ENCODE data around the gene ST3GAL3. TPM values are rescaled to one million over a fixed set of nuclear protein-coding genes. Genes with fewer than 3 reads are reported as not detected.
"Not testable (repeated sequence)": the region's sequence is repeated elsewhere in the genome, so short reads cannot be mapped to it uniquely, and the experiment has no call there.

Gene ST3GAL3
- polyA plus RNA-seq, 1 donor, result 32.6 TPM

DNA sequence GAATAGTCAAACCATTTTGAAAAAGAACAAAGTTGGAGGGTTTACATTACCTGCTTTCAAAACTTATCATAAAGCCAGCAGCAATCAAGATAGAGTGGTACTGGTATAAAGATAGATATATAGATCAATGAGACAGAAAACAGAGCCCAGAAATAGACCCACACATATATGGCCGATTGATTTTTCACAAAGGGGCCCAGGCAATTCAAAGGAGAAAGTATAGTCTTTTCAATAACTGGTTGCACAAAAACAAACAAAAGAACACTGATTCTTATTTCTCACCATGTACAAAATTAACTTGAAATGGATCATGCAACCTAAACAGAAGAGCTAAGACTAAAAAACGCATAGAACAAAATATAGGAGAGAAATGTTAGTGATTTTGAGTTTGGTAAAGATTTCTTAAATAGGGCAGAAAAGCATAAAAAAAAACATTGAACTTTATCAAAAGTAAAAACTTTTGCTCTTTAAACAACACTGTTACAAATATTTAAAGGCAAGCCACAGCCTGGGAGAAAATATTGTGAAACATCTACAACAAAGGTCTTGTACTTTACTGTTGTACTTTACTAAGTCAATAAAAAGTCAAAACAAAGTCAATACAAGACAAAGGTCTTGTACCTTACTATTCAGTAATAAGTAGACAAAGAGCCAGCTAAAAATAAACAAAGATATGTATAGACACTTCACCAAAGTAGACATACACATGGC lies 50.2 kb downstream of the ST3GAL3 start:
- DNase-seq (ENCODE audit: low read depth), result no peak

GRCh38 chr1:43760745-43761317 lies 53.5 kb downstream of the ST3GAL3 start:
- DNase-seq (ENCODE audit: low read depth), result no peak

GRCh38 chr1:43763497-43763973 lies 56.2 kb downstream of the ST3GAL3 start:
- DNase-seq (ENCODE audit: low read depth), result peak; percentile 80

- no peak for DNase-seq (ENCODE audit: low read depth)
Observed at GRCh38 chr1:43764581-43764980, 57.2 kb downstream of the ST3GAL3 start.

DNA sequence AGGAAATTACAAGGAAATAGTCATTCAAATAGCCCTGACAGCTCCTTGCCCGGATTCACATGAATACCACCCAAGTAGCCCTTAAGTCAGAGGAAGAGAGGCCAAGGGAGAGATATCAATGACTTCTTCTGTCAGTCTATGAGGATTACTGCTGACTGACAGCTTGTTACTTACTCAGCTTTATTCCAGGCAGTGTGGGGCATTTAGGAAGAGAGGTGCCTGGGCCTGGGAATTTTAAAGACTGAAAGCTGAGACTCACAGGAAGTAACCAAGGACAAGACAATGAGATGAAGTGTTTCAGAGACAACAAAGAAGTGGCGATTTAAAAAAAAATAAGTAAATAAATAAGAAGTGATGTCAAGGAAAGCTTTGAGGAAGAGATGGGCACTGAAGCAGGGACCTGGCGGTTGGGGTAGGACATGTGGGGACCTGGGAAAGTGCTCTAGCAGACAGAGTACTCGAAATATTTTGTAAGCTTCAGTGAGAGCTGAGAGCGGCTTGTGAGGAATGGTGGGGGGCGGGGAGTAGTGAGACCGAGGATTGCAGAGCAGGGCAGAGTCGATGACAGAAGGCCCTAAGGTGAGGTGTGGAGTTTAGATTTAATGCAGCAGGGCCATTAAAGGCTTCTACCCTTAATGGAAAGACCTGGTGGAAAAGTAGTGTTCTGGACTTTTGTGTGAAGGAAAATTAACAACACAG lies 58.9 kb downstream of the ST3GAL3 start:
- no peak for DNase-seq (ENCODE audit: low read depth)

DNA sequence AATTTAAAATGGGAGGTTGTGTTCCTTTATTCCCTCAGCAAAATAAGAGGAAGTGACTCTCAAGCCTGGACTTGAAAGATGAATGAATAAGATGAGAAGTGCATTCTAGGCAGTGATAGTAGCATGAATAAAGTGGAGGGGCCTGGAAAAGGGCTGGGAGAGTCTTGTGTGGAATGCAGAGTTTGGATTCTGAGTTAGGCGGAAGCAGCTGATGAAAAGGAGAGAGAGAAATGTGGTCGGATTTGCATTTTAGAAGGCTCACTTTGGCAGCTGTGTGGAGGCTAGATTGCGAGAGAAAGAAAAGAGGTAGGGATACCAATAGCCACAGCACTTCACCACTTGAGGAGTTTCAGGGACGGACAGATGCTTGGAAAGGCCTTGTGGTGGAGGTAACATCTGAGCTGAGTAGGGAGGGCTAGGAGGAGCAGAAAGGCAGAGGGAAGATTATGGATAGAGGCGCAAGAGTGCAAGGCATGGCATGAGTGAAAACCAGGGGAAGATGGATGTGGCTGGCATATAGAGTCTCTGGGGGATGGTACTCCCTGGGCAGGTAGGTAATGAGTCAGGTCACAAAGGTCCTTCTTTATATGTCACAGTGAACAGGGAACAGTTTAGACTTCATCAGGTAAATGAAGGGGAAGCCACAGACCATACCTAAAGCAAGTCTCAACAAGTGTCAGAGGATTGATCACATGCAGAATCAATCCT lies 59.6 kb downstream of the ST3GAL3 start:
- no peak for DNase-seq (ENCODE audit: low read depth)

DNA sequence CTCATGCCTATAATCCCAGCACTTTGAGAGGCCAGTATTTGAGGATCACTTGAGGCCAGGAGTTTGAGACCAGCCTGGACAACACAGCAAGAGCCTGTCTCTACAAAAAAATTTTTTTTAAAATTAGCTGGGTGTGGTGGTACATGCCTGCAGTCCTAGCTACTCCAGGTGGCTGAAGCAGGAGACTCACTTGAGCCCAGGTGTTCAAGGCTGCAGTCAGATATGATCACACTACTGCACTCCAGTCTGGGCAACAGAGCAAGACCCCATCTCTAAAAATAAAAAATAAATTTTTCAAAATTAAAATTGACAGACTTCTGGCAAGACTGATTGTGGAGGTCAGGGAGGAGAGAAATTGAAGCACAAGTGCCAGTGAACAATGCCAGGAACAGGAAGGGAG lies 60.8 kb downstream of the ST3GAL3 start:
- no peak for DNase-seq (ENCODE audit: low read depth)

DNA sequence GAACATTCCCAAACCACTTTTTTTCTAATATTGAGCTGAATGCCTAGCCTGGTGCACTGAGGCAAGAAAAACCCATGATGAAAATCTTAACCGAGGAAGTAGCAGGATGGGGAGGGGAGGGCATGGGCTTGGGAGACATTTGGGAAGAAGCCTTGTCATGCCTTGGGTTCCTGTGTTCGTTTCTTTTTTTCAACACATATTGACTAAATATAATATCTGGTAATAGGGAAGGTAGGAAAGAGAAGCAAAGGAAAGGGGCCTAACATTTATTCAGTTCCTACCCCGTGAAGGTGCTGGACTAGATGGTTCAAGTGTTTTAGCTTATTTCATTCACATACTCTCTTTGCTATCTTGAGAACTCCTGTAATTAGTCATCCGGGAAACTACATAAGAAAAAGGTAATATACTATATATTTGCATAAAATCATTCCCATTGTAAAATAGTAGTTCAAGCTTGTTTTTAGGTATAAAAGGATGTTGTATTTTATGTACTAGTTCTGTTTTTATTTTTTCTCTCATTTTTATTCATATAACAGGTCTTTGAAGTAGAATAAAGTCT lies 62.1 kb downstream of the ST3GAL3 start:
- no peak for DNase-seq (ENCODE audit: low read depth)

GRCh38 chr1:43770111-43770510 lies 62.8 kb downstream of the ST3GAL3 start:
- no peak for DNase-seq (ENCODE audit: low read depth)

DNA sequence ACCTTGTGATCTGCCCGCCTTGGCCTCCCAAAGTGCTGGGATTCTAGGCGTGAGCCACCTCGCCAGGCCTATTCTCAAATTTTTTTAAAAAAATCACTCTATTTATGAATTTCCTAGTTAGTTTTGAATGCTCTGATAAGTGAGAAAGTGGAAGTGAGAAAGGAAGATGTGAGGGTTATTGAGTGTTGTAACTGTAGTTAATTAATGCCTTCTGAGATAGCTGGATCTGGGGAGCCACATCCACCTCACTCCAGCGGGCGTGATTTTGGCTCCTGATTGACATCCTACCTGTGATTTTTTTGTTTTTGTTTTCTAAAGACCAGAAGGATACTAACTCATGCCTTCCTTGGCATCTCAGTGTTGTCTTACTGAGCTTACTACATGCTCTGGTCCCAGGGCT lies 65.6 kb downstream of the ST3GAL3 start:
- no peak for DNase-seq (ENCODE audit: low read depth)

GRCh38 chr1:43773821-43774220 lies 66.5 kb downstream of the ST3GAL3 start:
- no peak for DNase-seq (ENCODE audit: low read depth)

DNA sequence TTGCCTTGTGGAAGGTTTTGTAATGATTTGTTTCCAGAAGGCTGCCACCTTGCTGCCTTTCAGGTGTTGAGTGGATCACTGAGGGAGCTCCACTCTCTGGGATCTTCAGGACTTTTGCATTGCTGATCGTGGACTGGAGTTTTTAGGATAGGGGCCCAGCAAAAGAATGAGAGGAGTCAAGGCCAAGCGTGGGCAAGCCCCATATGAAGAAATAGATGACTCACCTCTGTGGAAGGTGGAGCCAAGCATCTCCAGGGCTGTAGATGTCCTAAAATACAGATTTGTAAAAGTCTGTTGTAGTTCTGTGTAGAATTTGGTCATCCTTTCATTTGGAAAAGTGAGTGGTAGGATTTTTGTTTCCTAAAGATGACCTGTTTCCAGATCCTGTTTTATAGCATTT lies 67.0 kb downstream of the ST3GAL3 start:
- no peak for DNase-seq (ENCODE audit: low read depth)

GRCh38 chr1:43776043-43776761 lies 68.9 kb downstream of the ST3GAL3 start:
- no peak for DNase-seq (ENCODE audit: low read depth)

GRCh38 chr1:43777916-43778315 lies 70.6 kb downstream of the ST3GAL3 start:
- DNase-seq (ENCODE audit: low read depth), result not testable (repeated sequence)

GRCh38 chr1:43779266-43779665 lies 71.9 kb downstream of the ST3GAL3 start:
- no peak for DNase-seq (ENCODE audit: low read depth)

- DNase-seq (ENCODE audit: low read depth), result no peak
Observed at GRCh38 chr1:43779805-43780403, 72.6 kb downstream of the ST3GAL3 start.

- DNase-seq (ENCODE audit: low read depth), result no peak
Observed at GRCh38 chr1:43781574-43781973, 74.2 kb downstream of the ST3GAL3 start.

DNA sequence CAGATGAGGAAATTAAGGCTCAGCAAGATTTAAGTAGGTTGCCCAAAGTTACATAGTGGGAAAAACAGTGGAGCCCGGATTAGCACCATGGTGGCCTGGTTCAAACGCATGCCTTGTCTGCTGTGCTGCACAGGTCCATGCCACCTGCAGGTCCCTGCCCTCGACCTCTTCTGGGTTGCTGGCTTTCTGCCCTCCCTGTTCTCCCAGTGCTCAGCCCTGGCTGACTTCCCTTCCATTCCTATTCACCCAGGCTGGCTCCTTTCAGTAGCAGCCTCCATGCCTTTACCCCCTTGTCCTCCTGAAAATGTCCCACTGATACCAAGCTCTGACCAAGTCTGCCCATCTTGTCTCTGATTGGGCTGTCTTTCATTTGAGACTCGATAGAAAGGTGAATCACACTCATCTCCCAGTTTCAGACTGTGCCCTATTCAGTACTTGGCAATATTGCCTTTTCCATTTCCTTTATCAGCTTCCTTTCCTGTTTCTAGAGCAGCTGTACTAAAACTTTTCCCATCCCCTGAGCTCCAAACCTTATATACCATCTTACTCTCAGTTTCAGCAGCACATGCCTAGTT lies 75.8 kb downstream of the ST3GAL3 start:
- no peak for DNase-seq (ENCODE audit: low read depth)

DNA sequence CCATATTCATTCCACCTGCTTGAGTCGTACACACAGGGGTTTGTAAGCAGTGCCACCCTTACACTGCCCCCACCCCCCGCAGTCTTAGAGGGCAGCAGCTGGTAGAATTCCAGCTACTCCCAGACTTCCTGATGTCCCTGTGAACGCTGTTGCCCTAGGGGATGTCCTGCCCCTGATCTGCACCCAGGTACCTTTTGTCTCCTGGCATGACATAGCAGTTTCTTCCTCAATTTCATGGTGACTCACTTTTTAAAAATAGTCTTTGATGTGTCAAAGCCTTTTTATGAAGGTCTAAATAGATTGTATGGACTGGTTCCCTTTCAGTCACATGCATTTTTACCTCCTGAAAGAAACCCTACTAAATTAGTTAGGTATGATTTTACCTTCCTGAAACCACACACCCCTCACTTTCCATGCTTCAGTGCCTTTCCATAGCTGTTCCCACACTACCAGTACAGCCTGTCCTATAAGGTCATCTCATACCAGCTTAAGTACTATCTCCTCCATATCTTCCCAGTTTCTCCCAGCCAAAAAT lies 76.4 kb downstream of the ST3GAL3 start:
- DNase-seq (ENCODE audit: low read depth), result no peak

Data from forelimb muscle (tissue), 1 donor.